Ecto neural progenitor cell (in vitro differentiated cells): Measurements from ENCODE around the gene KRTAP10-2.

Experiments
- DNase-seq: peaks from one replicate; pipeline ENCODE4 v3.0.0-alpha.2; 2018; ENCODE audit warnings: low spot score

The KRTAP10-2 gene

GRCh38 chr21:44526096-44526997 is 25.0 kb downstream of the KRTAP10-2 start:
- DNase-seq: no peak

GRCh38 chr21:44525391-44526095 is 25.8 kb downstream of the KRTAP10-2 start:
- DNase-seq: no peak

DNA sequence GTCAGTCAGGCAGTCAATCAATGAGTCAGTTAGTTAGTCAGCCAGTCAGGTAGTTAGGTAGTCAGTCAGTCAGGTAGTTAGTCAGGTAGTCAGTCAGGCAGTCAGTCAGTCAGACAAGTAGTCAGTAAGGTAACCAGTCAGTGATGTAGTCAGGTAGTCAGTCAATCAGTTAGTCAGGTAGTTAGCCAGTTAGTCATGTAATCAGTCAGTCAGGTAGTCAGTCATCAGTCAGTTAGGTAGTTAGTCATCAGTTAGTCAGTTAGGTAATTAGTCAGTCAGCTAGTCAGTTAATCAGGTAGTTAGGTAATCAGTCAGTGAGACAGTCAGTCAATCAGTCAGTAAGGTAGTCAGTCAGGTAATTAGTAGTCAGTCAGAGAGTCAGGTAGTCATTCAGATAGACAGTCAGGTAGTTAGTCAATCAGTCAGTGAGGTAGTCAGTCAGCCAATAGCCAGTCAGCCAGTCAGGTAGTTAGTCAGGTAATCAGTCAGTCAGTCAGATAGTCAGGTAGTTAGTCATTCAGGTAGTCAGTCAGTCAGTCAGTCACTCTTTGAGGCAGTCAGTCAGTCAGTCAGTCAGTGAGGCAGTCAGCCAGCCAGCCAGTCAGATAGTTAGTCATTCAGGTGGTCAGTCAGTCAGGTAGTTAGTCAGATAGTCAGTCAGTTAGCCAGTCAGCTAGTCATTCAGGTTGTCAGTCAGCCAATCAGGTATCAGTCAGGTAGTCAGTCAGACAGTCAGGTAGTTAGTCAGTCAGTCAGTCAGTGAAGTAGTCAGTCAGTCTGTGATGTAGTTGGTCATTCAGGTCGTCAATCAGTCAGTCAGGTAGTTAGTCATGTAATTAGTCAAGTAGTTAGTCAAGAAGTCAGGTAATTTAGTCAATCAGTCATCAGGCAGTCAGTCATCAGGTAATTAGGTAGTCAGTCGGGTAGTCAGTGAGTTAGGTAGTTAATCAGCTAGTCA is 26.6 kb downstream of the KRTAP10-2 start:
- DNase-seq: no peak

GRCh38 chr21:44523567-44524413 is 27.5 kb downstream of the KRTAP10-2 start:
- DNase-seq: no peak

- no peak for DNase-seq
Observed at GRCh38 chr21:44522753-44523204, 28.5 kb downstream of the KRTAP10-2 start.

DNA sequence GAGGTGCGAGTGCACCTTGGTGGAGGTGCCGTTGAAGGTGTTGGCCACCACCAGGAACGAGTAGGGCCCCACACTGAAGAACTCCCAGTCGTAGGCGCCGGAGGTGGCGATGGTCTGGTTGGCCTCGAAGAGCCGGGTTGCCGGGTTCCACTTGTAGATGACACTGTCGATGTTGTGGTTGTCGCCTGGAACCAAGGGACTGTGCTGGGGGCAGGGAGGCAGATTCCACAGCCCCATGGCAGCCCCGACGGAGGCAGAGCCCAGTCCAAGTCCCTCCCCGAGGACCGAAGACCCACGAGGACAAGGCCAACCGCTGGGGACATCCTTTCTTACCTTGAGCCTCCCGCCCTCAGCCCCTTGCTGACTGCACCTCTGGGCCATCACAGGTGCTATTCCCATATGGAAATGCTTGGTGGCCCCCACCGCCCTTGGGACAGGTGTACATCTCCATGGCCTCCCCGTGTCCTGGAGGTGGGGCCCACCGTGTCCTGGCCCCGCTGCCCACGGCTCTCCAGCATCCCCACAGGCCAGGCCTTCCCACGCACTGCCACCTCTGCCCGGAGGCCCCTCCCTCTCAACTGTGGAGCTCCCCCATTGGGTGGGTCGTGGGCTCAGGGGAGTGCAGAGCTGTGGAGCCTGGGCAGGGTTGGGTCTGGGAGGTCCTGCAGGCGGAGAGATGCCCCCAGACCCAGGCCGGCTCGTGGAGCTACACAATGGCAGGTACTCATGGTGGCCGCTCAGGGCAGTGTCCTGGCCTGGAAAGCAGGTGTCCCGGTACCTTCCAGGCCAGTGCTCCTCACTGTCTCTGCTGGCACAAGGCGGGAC is 29.2 kb downstream of the KRTAP10-2 start:
- no peak for DNase-seq

DNA sequence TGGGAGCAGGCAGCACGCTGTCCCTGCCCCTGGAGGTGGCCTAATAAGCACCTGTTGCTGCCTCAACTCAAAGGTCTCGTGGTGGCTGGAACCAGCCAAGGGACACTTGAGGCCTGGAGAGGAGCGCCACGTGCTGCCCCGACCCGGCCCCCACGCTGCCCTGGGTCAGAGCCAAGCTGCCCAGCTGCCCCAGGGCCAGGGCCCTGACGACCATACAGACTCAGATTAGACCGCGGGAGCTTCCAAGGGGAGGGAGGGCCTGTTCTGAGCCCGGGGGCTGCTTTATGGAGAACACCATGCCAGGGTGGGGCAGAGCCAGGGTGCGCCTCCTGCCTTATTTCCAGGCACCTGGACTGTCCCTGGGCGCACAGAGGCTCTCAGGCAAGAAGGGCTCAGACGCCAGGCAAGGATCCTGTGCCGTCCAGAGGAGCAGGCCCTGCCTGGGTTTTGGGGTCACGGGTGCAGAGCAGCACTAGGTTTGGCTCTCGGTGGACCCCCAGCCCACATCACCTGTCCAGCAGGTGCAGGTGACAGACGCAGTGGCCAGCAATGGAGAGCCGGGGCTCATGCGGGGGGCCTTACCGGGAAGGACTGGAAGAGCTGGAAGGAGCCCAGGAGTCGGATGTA is 29.9 kb downstream of the KRTAP10-2 start:
- no peak for DNase-seq

DNA sequence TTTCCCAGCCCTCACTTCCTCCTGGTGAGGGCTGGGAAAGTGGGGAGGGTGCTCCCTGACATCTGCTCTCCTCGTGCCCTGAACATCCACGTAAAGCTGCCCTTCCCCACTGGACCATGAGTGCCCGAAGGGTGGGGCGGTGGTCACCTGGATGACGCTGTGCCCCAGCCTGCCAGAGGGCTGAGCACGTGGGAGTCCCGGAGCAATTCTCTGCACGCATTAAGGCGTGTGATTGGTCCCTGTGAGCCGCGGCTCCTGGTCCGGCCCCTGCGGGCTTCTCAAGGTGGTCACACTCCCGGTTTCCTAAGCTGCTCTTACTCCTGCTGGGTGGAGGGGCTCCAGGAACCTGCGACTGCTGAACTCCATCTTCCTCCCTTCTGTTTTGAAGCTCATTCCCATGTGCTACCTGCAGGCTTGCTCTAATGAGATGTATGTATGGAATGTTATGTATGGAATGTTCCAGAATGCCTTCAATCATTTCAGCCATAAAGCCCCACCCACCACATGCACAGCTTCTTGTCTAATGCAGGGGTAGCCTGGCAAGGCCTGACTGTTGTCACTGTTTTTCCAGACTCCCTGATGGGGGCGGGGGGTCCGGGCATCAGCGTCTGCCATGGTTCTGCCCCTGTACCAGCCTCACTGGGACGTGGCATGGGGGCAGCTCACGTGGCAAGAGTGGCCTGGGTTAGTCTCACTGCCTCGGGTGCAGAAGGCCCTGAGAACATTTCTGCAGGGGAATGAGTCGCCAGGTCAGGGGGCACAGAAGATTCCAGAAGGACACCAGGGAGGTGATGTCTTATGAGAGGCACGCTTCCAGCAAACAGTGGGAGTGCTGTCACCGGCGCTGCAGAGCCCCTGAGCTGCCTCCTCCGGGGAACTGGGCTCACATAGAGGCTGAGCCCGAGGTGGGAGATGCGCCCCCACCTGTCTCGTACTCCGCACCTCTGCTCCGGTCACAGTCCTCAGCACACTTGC is 30.7 kb downstream of the KRTAP10-2 start:
- DNase-seq: no peak

- no peak for DNase-seq
Observed at GRCh38 chr21:44519346-44520325, 31.7 kb downstream of the KRTAP10-2 start.

GRCh38 chr21:44518686-44519085 is 32.6 kb downstream of the KRTAP10-2 start:
- no peak for DNase-seq

DNA sequence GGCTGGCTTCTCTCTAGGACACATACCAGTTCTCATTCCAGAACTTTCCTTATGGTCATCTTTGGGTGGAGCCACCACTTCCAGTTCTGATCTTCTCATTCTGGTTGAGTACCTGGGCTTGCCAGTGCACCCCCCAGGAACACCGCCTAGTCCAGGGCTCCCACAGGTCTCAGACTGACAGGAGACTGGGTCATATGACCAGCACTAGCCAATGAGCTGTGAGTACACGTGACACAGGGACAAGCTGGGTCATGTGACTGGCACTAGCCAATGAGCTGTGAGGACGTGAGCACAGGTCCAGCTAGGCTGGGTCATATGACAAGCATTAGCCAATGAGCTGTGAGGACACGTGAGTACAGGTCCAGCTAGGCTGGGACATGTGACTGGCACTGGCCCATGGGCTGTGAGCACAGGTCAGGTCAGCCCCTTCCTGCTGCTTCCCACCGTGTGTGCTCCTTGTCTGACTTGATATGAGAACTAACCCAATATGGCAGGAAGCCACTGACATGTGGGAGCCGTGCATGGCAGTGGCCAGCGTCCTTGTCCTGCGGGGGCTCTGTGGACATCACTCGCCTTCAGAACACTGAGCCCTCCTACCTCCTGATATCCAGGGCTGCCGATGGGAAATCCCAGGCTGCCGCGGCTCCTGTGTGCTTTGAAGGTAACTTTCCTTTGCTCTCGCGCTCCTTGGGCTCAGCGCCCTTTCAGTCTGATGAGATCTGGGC is 34.0 kb downstream of the KRTAP10-2 start:
- no peak for DNase-seq

DNA sequence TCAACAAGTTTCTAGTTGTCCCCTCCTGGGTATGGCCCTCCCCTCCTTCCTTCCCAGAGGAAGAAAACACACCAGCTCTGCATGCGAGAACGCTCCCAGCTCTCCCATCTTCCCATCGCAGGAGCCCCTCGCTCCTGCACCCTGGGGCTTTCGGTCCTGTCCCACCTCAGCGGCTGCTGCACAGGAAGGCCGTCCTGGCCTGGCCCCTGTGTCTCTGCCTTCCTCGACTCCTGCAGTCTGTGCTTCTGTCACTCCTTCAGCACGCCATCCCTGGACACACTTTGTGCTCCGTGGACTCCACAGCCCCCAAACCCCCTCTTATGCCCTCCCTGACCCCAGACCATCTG is 34.5 kb downstream of the KRTAP10-2 start:
- no peak for DNase-seq

- no peak for DNase-seq
Observed at GRCh38 chr21:44516342-44516741, 35.0 kb downstream of the KRTAP10-2 start.

DNA sequence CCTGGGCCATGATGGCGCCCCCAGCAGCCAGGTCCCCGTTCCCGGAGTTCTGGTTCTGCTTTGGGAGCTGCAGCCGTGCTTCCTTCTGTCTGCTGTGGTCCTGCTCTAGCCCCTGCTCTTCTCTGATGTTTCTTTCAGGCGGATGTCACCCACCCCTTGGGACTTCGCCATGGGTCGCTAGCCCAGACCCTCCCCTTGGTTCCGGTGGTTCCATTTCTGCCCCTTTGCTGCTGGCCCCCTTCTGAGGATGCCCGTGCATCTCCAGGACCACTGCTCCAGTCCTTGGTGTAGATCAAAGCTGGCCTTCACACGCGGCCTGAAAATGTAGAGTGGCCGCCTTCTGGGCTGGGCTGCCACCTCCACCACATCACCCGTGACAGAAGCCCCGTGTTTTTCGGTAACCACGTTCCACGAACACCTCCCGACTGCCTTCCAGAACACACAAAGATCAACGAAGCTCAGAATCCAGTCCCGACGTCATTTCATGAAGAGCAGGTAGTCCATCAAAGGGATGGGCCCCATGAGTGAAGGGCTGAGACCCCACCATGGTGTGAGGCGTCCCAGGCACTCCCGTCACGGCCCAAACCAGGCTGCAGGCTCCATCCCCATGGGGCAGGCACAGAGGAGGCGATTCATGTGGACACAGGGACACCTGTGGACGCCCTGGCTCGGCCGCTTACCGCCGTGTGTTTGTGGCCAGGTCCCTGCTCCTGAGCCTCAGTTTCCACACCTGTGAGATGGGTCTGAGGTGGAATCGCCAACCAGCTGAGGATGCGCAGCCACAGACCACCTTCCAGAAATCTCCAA is 35.7 kb downstream of the KRTAP10-2 start:
- no peak for DNase-seq

- DNase-seq: no peak
Observed at GRCh38 chr21:44514746-44515358, 36.5 kb downstream of the KRTAP10-2 start.

DNA sequence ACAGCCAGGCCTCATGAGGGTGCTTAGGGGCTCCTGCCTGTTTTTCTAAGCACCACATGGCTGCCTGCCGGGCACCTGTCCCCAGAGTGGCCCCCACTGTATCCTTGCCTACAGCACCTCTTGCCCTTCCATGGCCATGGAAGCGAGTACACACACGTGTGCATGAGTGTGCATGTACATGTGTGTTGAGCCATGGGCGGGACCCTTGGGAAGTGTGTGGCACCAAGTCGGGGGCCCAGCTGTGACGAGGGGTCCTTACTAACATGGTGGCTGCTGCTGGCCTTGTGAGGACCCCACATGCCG is 37.1 kb downstream of the KRTAP10-2 start:
- no peak for DNase-seq
